IMR-90 (cell line): ENCODE data around the gene MBIP. TPM values are rescaled to one million over a fixed set of nuclear protein-coding genes. Genes with fewer than 3 reads are reported as not detected.

Experiments used
- ATAC-seq: fragments of 200-7000 bp; cut with Tn5 transposase; 2 replicates; pipeline ENCODE4 v1.9.1; 2020; ENCODE audit warnings: low read depth, mild to moderate bottlenecking, moderate library complexity
- BruUV-seq: library from RNA; stranded (reverse); fragments of 400-500 nt; replicated peaks from 2 replicates; lab custom pipeline; 2021; lab: Mats Ljungman, UMichigan
- CTCF ChIA-PET: fragments of 300-600 bp; formaldehyde crosslinking; extraction: SDS; loops from one replicate; lab custom pipeline; 2021; ENCODE audit warnings: antibody characterized with exemption; lab: Yijun Ruan, JAX
- POLR2A ChIA-PET: fragments of 300-600 bp; sonication (Branson Sonifier 250); formaldehyde crosslinking; loops from one replicate; lab custom pipeline; 2022; ENCODE audit warnings: antibody characterized with exemption; ENCODE audit not compliant: unreplicated experiment; lab: Charles Lee
- DNase-seq: peaks from one replicate; pipeline ENCODE4 v3.0.0; 2013
- H2AFZ ChIP-seq: replicated peaks from 2 replicates; pipeline ENCODE3; 2013; ENCODE audit warnings: low read length, mild to moderate bottlenecking; ENCODE audit not compliant: poor library complexity
- H2AK5ac ChIP-seq: 2 replicates; pipeline ENCODE4 v1.6.1; 2013; ENCODE audit warnings: low read depth, low read length, inconsistent platforms
- H2AK9ac ChIP-seq: replicated peaks from 2 replicates; pipeline ENCODE3; 2013; ENCODE audit warnings: mild to moderate bottlenecking, low read depth, low read length, moderate library complexity; ENCODE audit not compliant: poor library complexity
- H2BK120ac ChIP-seq: 2 replicates; pipeline ENCODE4 v1.6.1; 2013; ENCODE audit warnings: low read depth, low read length, inconsistent platforms
- H2BK15ac ChIP-seq: 3 replicates; pipeline ENCODE4 v1.6.1; 2013; ENCODE audit warnings: low read depth, low read length, inconsistent platforms
- H2BK20ac ChIP-seq: 2 replicates; pipeline ENCODE4 v1.6.1; 2013; ENCODE audit warnings: low read depth, mild to moderate bottlenecking, inconsistent platforms, low read length, moderate library complexity
- H2BK5ac ChIP-seq: 2 replicates; pipeline ENCODE4 v1.6.1; 2013; ENCODE audit warnings: mild to moderate bottlenecking, low read depth, low read length, inconsistent platforms; ENCODE audit not compliant: poor library complexity, severe bottlenecking
- H3K14ac ChIP-seq: replicated peaks from 2 replicates; pipeline ENCODE4 v1.6.1; 2013; ENCODE audit warnings: low read depth, low read length, inconsistent platforms
- H3K18ac ChIP-seq: 2 replicates; pipeline ENCODE4 v1.6.1; 2013; ENCODE audit warnings: low read depth, low read length, control low read depth
- H3K23ac ChIP-seq: 2 replicates; pipeline ENCODE4 v1.6.1; 2013; ENCODE audit warnings: low read depth, low read length, inconsistent platforms
- H3K27ac ChIP-seq: 2 replicates; pipeline ENCODE4 v1.5.1; 2013; ENCODE audit warnings: mild to moderate bottlenecking, control low read depth, low read length; ENCODE audit not compliant: insufficient read depth
- H3K27me3 ChIP-seq: 2 replicates; pipeline ENCODE4 v1.6.1; 2013; ENCODE audit warnings: low read length; ENCODE audit not compliant: control insufficient read depth, insufficient read depth
- H3K36me3 ChIP-seq: 2 replicates; pipeline ENCODE4 v1.6.1; 2013; ENCODE audit warnings: low read length, mixed read lengths; ENCODE audit not compliant: control insufficient read depth, insufficient read depth
- H3K4ac ChIP-seq: 2 replicates; pipeline ENCODE4 v1.6.1; 2013; ENCODE audit warnings: low read depth, low read length, inconsistent platforms
- H3K4me1 ChIP-seq: 2 replicates; pipeline ENCODE4 v1.6.1; 2013; ENCODE audit warnings: low read length, mixed read lengths; ENCODE audit not compliant: control insufficient read depth, insufficient read depth
- H3K4me2 ChIP-seq: 2 replicates; pipeline ENCODE4 v1.6.1; 2013; ENCODE audit warnings: low read depth, mild to moderate bottlenecking, control low read depth, low read length, moderate library complexity
- H3K4me3 ChIP-seq: 2 replicates; pipeline ENCODE4 v1.5.1; 2013; ENCODE audit warnings: low read depth, mild to moderate bottlenecking, control low read depth, low read length, moderate library complexity; ENCODE audit not compliant: insufficient read depth
- H3K56ac ChIP-seq: 2 replicates; pipeline ENCODE4 v1.6.1; 2013; ENCODE audit warnings: low read length, inconsistent platforms; ENCODE audit not compliant: insufficient read depth; ENCODE audit errors: extremely low read depth
- H3K79me1 ChIP-seq, 2 experiments: 2 replicates each; pipeline ENCODE4 v1.6.1; 2013; ENCODE audit warnings: low read length in 2 of 2, inconsistent platforms in 1 of 2, low read depth in 1 of 2
- H3K9ac ChIP-seq: 2 replicates; pipeline ENCODE4 v1.6.1; 2013; ENCODE audit warnings: low read depth, low read length, control low read depth
- H3K9me1 ChIP-seq: 2 replicates; pipeline ENCODE4 v1.6.1; 2013; ENCODE audit warnings: low read length, inconsistent platforms; ENCODE audit not compliant: insufficient read depth
- H3K9me3 ChIP-seq: 2 replicates; pipeline ENCODE4 v1.6.1; 2013; ENCODE audit warnings: low read length; ENCODE audit not compliant: control insufficient read depth, insufficient read depth
- H4K20me1 ChIP-seq: 2 replicates; pipeline ENCODE4 v1.6.1; 2013; ENCODE audit warnings: low read length, inconsistent platforms; ENCODE audit not compliant: insufficient read depth
- H4K5ac ChIP-seq: 2 replicates; pipeline ENCODE4 v1.6.1; 2013; ENCODE audit warnings: mild to moderate bottlenecking, low read depth, low read length, control low read depth
- H4K8ac ChIP-seq, 2 experiments: 2 replicates each; pipeline ENCODE4 v1.6.1; 2013; ENCODE audit warnings: low read depth in 2 of 2, low read length in 2 of 2, control low read depth in 1 of 2, inconsistent platforms in 1 of 2
- H4K91ac ChIP-seq: 2 replicates; pipeline ENCODE4 v1.6.1; 2013; ENCODE audit warnings: low read depth, low read length, inconsistent platforms; ENCODE audit not compliant: insufficient read depth
- BHLHE40 ChIP-seq: fragments of 150-350 bp; IDR thresholded peaks from 2 replicates; pipeline ENCODE4 v1.6.1; 2016; ENCODE audit warnings: mild to moderate bottlenecking, low read depth, low read length
- CEBPB ChIP-seq: IDR thresholded peaks from 2 replicates; pipeline ENCODE4 v1.6.1; 2012; ENCODE audit warnings: low read depth, low read length, improper control_type of control experiment
- CHD1 ChIP-seq: IDR thresholded peaks from 2 replicates; pipeline ENCODE4 v1.6.1; 2012; ENCODE audit warnings: low read depth, low read length, improper control_type of control experiment
- CTCF ChIP-seq: conservative IDR thresholded peaks from 2 replicates; pipeline ENCODE4 v1.5.1; 2012; ENCODE audit warnings: mild to moderate bottlenecking, low read depth, low read length, improper control_type of control experiment
- ELK1 ChIP-seq: fragments of 150-350 bp; IDR thresholded peaks from 2 replicates; pipeline ENCODE4 v1.6.1; 2016; ENCODE audit warnings: low read depth, mild to moderate bottlenecking, low read length, moderate library complexity, borderline replicate concordance
- FOS ChIP-seq: fragments of 150-350 bp; IDR thresholded peaks from 2 replicates; pipeline ENCODE4 v1.6.1; 2016; ENCODE audit warnings: low read depth, low read length
- MAFK ChIP-seq: IDR thresholded peaks from 2 replicates; pipeline ENCODE4 v1.6.1; 2012; ENCODE audit warnings: low read depth, low read length, improper control_type of control experiment
- MAZ ChIP-seq: IDR thresholded peaks from 2 replicates; pipeline ENCODE4 v1.6.1; 2012; ENCODE audit warnings: low read depth, mild to moderate bottlenecking, low read length, improper control_type of control experiment, moderate library complexity, borderline replicate concordance
- MXI1 ChIP-seq: IDR thresholded peaks from 2 replicates; pipeline ENCODE4 v1.6.1; 2012; ENCODE audit warnings: low read depth, mild to moderate bottlenecking, low read length, moderate library complexity, borderline replicate concordance
- NFE2L2 ChIP-seq: fragments of 150-350 bp; IDR thresholded peaks from 2 replicates; pipeline ENCODE4 v1.6.1; 2016; ENCODE audit warnings: low read depth, mild to moderate bottlenecking, low read length
- POLR2A ChIP-seq: IDR thresholded peaks from 2 replicates; pipeline ENCODE4 v1.6.1; 2012; ENCODE audit warnings: mild to moderate bottlenecking, low read depth, low read length
- RAD21 ChIP-seq: IDR thresholded peaks from 2 replicates; pipeline ENCODE4 v1.6.1; 2012; ENCODE audit warnings: low read length, improper control_type of control experiment
- RCOR1 ChIP-seq: IDR thresholded peaks from 2 replicates; pipeline ENCODE4 v1.6.1; 2012; ENCODE audit warnings: mild to moderate bottlenecking, low read length, improper control_type of control experiment; ENCODE audit not compliant: insufficient replicate concordance
- RFX5 ChIP-seq: IDR thresholded peaks from 2 replicates; pipeline ENCODE4 v1.8.0; 2012; ENCODE audit warnings: low read depth, mild to moderate bottlenecking, low read length, moderate library complexity
- SMC3 ChIP-seq: fragments of 150-350 bp; IDR thresholded peaks from 2 replicates; pipeline ENCODE4 v1.6.1; 2016; ENCODE audit warnings: low read depth, mild to moderate bottlenecking, antibody characterized with exemption, low read length, moderate library complexity
- USF2 ChIP-seq: fragments of 150-350 bp; IDR thresholded peaks from 2 replicates; pipeline ENCODE4 v1.6.1; 2017; ENCODE audit warnings: mild to moderate bottlenecking, antibody characterized with exemption, low read length, low read depth
- WGBS, 2 experiments: methylation state at CpG; one replicate each; pipeline versions ENCODE4 v1.1.5 to v1.1.7; 2013; ENCODE audit warnings: missing lambda C conversion rate in 2 of 2; ENCODE audit not compliant: insufficient read length in 1 of 2; ENCODE audit errors: extremely low coverage in 2 of 2; 5-methylcytosine and 5-hydroxymethylcytosine counted together
- dilution Hi-C: fragments of 300-500 bp; cut with HindIII; formaldehyde crosslinking; loops from one replicate; pipeline ENCODE4 v1.14.3; 2018; ENCODE audit warnings: low sequenced_read_pairs; ENCODE audit not compliant: unreplicated experiment
- in situ Hi-C: fragments of 300-500 bp; cut with MboI; formaldehyde crosslinking; loops from 3 replicates; pipeline ENCODE4 v1.14.3; 2019; ENCODE audit warnings: low sequenced_read_pairs, inconsistent platforms, mixed read lengths
- intact Hi-C: fragments of 100-400 bp; cut with micrococcal nuclease; formaldehyde crosslinking; loops from 2 replicates; pipeline ENCODE4 v1.10.0; 2022
- polyA plus RNA-seq, 3 experiments: library from polyadenylated mRNA; depleted of rRNA; stranded (reverse); fragments of >200 nt; gene quantifications; 2 replicates each; pipeline ENCODE4 v1.2.3, GENCODE V29; 2012; ENCODE audit warnings: low replicate concordance in 1 of 3
- total RNA-seq: library from RNA; depleted of rRNA; stranded (reverse); fragments of >200 nt; gene quantifications from 2 replicates; pipeline ENCODE4 v1.2.3, GENCODE V29; 2012

MBIP gene
- total and polyA plus RNA-seq, 2 of the 4 experiments (the other 2 are of a cell fraction), result 9.3 to 17.4 TPM

- BruUV-seq, result no TSS peak
- H3K9me1 ChIP-seq, result no peaks in the 10 kb centered on the region
- DNase-seq (no peak), ATAC-seq (no peak)
- no peak overlapping the region for H2BK15ac ChIP-seq
- H3K27ac ChIP-seq, result no peak overlapping the region
- no CpG with 5 or more reads among the region's 2 CpGs for WGBS, 2 experiments
- no peak overlapping the region for H3K4ac ChIP-seq
- no peak overlapping the region for H4K5ac ChIP-seq
- peaks cover 4% of the 10 kb centered on the region; the same call in 1 of the 2 replicates for H3K27me3 ChIP-seq
- no peak overlapping the region for H3K23ac ChIP-seq
- no peak overlapping the region for H2AK5ac ChIP-seq
- H3K9me3 ChIP-seq, result no peaks in the 10 kb centered on the region
- no peak overlapping the region for H3K4me3 ChIP-seq
- no peaks in the 10 kb centered on the region for H3K79me1 ChIP-seq
- no peak overlapping the region for H4K8ac ChIP-seq
- dilution Hi-C loops, result no loop called here
- TF ChIP-seq BHLHE40 (no peak), NFE2L2 (no peak), CEBPB (no peak), USF2 (no peak), MAZ (no peak), RAD21 (no peak), ELK1 (no peak), CHD1 (no peak), MXI1 (no peak), RFX5 (no peak), FOS (no peak), RCOR1 (no peak), CTCF (no peak), SMC3 (no peak), POLR2A (no peak), MAFK (no peak)
- ChIA-PET CTCF (no interaction called here), POLR2A (no interaction called here)
- no peak overlapping the region for H2AK9ac ChIP-seq
- H3K4me2 ChIP-seq, result no peak overlapping the region
- in situ Hi-C loops, result no loop called here
- H3K18ac ChIP-seq, result no peak overlapping the region
- no peaks in the 10 kb centered on the region for H3K4me1 ChIP-seq
- intact Hi-C loops, result no loop called here
- no peak overlapping the region for H2AFZ ChIP-seq
- H4K20me1 ChIP-seq, result no peaks in the 10 kb centered on the region
- no peaks in the 10 kb centered on the region for H3K36me3 ChIP-seq
- no peak overlapping the region for H3K9ac ChIP-seq
- H3K56ac ChIP-seq, result no peak overlapping the region
- H2BK5ac ChIP-seq, result no peak overlapping the region
- no peak overlapping the region for H3K14ac ChIP-seq
- H2BK20ac ChIP-seq, result no peak overlapping the region
- H2BK120ac ChIP-seq, result no peak overlapping the region
- H4K91ac ChIP-seq, result no peak overlapping the region
Measured at GRCh38 chr14:36346052-36346451, 25.6 kb upstream of the MBIP start.
